ENCODE data around the gene PCDHGA11. TPM values are rescaled to one million over a fixed set of nuclear protein-coding genes. Genes with fewer than 3 reads are reported as not detected.
A peak's percentile ranks its signal among the peaks of the same experiment; 100 is the strongest.
"Not testable (repeated sequence)": the region's sequence is repeated elsewhere in the genome, so short reads cannot be mapped to it uniquely, and the experiment has no call there.

The PCDHGA11 gene
- total RNA-seq (1 to 10 TPM; 2.5 to 3.4 TPM), polyA plus RNA-seq (ENCODE audit: insufficient read length in 6 of 6) (1 to 10 TPM; 2.8 to 4.1 (median 3.4) TPM)
- long read RNA-seq, donor 1, full-length matches to known transcripts, result 7 of 7 reads
- long read RNA-seq, donor 1, partial matches to known transcripts, result 0 of 7 reads
- long read RNA-seq, donor 1, other reads (novel, unspliced or antisense), result 0 of 7 reads
- long read RNA-seq, donor 2, result 0 reads
- long read RNA-seq, donor 3, partial matches to known transcripts, result 0 of 2 reads
- long read RNA-seq, donor 3, other reads (novel, unspliced or antisense), result 0 of 2 reads
- long read RNA-seq, donor 4, result 0 reads
- long read RNA-seq, donor 5, partial matches to known transcripts, result 0 of 2 reads
- long read RNA-seq, donor 5, other reads (novel, unspliced or antisense), result 0 of 2 reads
- long read RNA-seq, donor 6, full-length matches to known transcripts, result 1 of 1 reads
- long read RNA-seq, donor 6, partial matches to known transcripts, result 0 of 1 reads
- long read RNA-seq, donor 6, other reads (novel, unspliced or antisense), result 0 of 1 reads
- long read RNA-seq, donor 7, full-length matches to known transcripts, result 1 of 1 reads
- long read RNA-seq, donor 7, partial matches to known transcripts, result 0 of 1 reads
- long read RNA-seq, donor 7, other reads (novel, unspliced or antisense), result 0 of 1 reads
- long read RNA-seq, donor 8, result 0 reads
- long read RNA-seq, donor 9, result 0 reads
- long read RNA-seq, donor 10, result 0 reads
- long read RNA-seq, donor 11, full-length matches to known transcripts, result 11 of 11 reads
- long read RNA-seq, donor 11, partial matches to known transcripts, result 0 of 11 reads
- long read RNA-seq, donor 11, other reads (novel, unspliced or antisense), result 0 of 11 reads
- long read RNA-seq, donor 12, full-length matches to known transcripts, result 1 of 1 reads
- long read RNA-seq, donor 12, partial matches to known transcripts, result 0 of 1 reads
- long read RNA-seq, donor 12, other reads (novel, unspliced or antisense), result 0 of 1 reads

- peak; percentile 77 for ATAC-seq
- peak within 1 kb of the TSS; percentile 14 to 39 for H3K4me3 ChIP-seq
- peak in 1 of 4 donors; percentile 83 for DNase-seq
- no peaks in the 10 kb centered on the region for H3K36me3 ChIP-seq
- peaks cover 40 to 97% of the 10 kb centered on the region in 2 donors for H3K27me3 ChIP-seq
- peaks cover 7 to 86% of the 10 kb centered on the region in 2 donors for H3K9me3 ChIP-seq
- intact Hi-C loops (cut with DNase I), result no loop called here
- no peak within 1 kb of the TSS for H3K27ac ChIP-seq
- H3K4me1 ChIP-seq, result peaks cover 3 to 5% of the 10 kb centered on the region in 2 donors
- peak; percentile 40 to 43 for TF ChIP-seq CTCF (IDR thresholded peaks at IDR 0.05)
Observed at GRCh38 chr5:141420855-141421488, at the start of gene PCDHGA11. Gene PCDHGA11 (plus strand): TSS chr5:141421051. CDS start chr5:141421228, 177 bp downstream.

- Histone ChIP-seq H3K9me3 (peaks cover 3 to 86% of the 10 kb centered on the region in 2 donors), H3K4me3 (no peak overlapping the region), H3K4me1 (no peaks in the 10 kb centered on the region), H3K36me3 (no peaks in the 10 kb centered on the region), H3K27ac (no peak overlapping the region), H3K27me3 (peaks cover 27 to 97% of the 10 kb centered on the region in 2 donors)
- ATAC-seq (no peak), DNase-seq (no peak)
- no peak for TF ChIP-seq CTCF (IDR thresholded peaks at IDR 0.05)
- intact Hi-C loops (cut with DNase I), result no loop called here
Observed at GRCh38 chr5:141371572-141372475, 49.0 kb upstream of the PCDHGA11 start.

GRCh38 chr5:141373673-141374317, 47.1 kb upstream of the PCDHGA11 start, which contains the start of gene PCDHGA6:
Gene PCDHGA6 (plus strand): TSS chr5:141373891. CDS start chr5:141374084, 193 bp downstream.
- peaks cover 14 to 95% of the 10 kb centered on the region in 2 donors for H3K27me3 ChIP-seq
- peak within 1 kb of the TSS in 1 of 2 donors; percentile 2 for H3K4me3 ChIP-seq
- H3K4me1 ChIP-seq, result no peaks in the 10 kb centered on the region
- H3K27ac ChIP-seq, result no peak within 1 kb of the TSS
- intact Hi-C loops (cut with DNase I), result no loop called here
- H3K36me3 ChIP-seq, result no peaks in the 10 kb centered on the region
- peak in 1 of 2 donors; percentile 17 for TF ChIP-seq CTCF (IDR thresholded peaks at IDR 0.05)
- DNase-seq, result no peak
- peaks cover 3 to 93% of the 10 kb centered on the region in 2 donors for H3K9me3 ChIP-seq
- no peak for ATAC-seq

GRCh38 chr5:141374627-141375026, 46.2 kb upstream of the PCDHGA11 start:
- no peak for TF ChIP-seq CTCF (IDR thresholded peaks at IDR 0.05)
- DNase-seq (no peak), ATAC-seq (no peak)
- H3K9me3 ChIP-seq, result peaks cover 3 to 90% of the 10 kb centered on the region in 2 donors
- no peaks in the 10 kb centered on the region for H3K4me1 ChIP-seq
- peaks cover 9 to 91% of the 10 kb centered on the region in 2 donors for H3K27me3 ChIP-seq
- H3K27ac ChIP-seq, result no peak overlapping the region
- H3K36me3 ChIP-seq, result no peaks in the 10 kb centered on the region
- H3K4me3 ChIP-seq, result no peak overlapping the region
- intact Hi-C loops (cut with DNase I), result no loop called here

- H3K27ac ChIP-seq; ATAC-seq; H3K36me3 ChIP-seq; H3K4me1 ChIP-seq; intact Hi-C loops (cut with DNase I); DNase-seq; H3K4me3 ChIP-seq: not testable (repeated sequence)
- peaks cover 5 to 88% of the 10 kb centered on the region in 2 donors for H3K27me3 ChIP-seq
- peaks cover 3 to 88% of the 10 kb centered on the region in 2 donors for H3K9me3 ChIP-seq
Observed at GRCh38 chr5:141375444-141376155, 45.3 kb upstream of the PCDHGA11 start.
